HepG2 (cell line): ENCODE measurements around the gene MRPL2. TPM values are rescaled to one million over a fixed set of nuclear protein-coding genes. Genes with fewer than 3 reads are reported as not detected.

Source experiments
- DR1 ChIP-seq: sonication (generic); formaldehyde crosslinking; IDR thresholded peaks from 2 replicates; pipeline ENCODE4 v1.8.0; 2021; ENCODE audit warnings: mild to moderate bottlenecking, missing genetic modification reagents, inconsistent platforms
- ETV6 ChIP-seq: sonication (generic); formaldehyde crosslinking; conservative IDR thresholded peaks from 2 replicates; pipeline ENCODE4 v1.4.0; 2020; ENCODE audit warnings: missing genetic modification reagents
- EZH2 ChIP-seq: conservative IDR thresholded peaks from 2 replicates; pipeline ENCODE4 v1.6.1; 2012; ENCODE audit warnings: mild to moderate bottlenecking, low read depth, low read length, moderate library complexity
- FOXP1 ChIP-seq, 2 experiments: fragments of 450-650 bp in 1 of 2; IDR thresholded peaks; 2 replicates each; pipeline ENCODE4 v1.6.1; 2017 to 2018; ENCODE audit warnings: antibody characterized with exemption in 1 of 2
- FUBP1 ChIP-seq: sonication (generic); formaldehyde crosslinking; IDR thresholded peaks from 2 replicates; pipeline ENCODE4 v1.5.1; 2020; ENCODE audit warnings: missing genetic modification reagents, mild to moderate bottlenecking, borderline replicate concordance
- GFI1 ChIP-seq: sonication (generic); formaldehyde crosslinking; IDR thresholded peaks from 2 replicates; pipeline ENCODE4 v1.5.0; 2020; ENCODE audit warnings: missing genetic modification reagents, mild to moderate bottlenecking, borderline replicate concordance
- HCFC1 ChIP-seq: fragments of 150-350 bp; IDR thresholded peaks from 2 replicates; pipeline ENCODE4 v1.6.1; 2014; ENCODE audit warnings: low read depth, low read length
- HOXD1 ChIP-seq: sonication (generic); formaldehyde crosslinking; IDR thresholded peaks from 2 replicates; pipeline ENCODE4 v1.5.0; 2020; ENCODE audit warnings: missing genetic modification reagents
- MBNL3 ChIP-seq: fragments of 250-450 bp; sonication (Bioruptor Pico); conservative IDR thresholded peaks from 2 replicates; pipeline ENCODE4 v1.8.0; 2022; ENCODE audit warnings: mild to moderate bottlenecking, inconsistent platforms
- MLLT10 ChIP-seq: sonication (generic); formaldehyde crosslinking; IDR thresholded peaks from 2 replicates; pipeline ENCODE4 v1.4.0; 2020; ENCODE audit warnings: missing genetic modification reagents
- NFKBIZ ChIP-seq: IDR thresholded peaks from 2 replicates; pipeline ENCODE4 v1.6.1; 2018; ENCODE audit warnings: missing genetic modification reagents, missing compliant biosample characterization
- NR3C1 ChIP-seq: sonication (generic); formaldehyde crosslinking; IDR thresholded peaks from 2 replicates; pipeline ENCODE4 v1.4.0; 2020; ENCODE audit warnings: missing genetic modification reagents
- SAFB2 ChIP-seq: sonication (generic); formaldehyde crosslinking; IDR thresholded peaks from 2 replicates; pipeline ENCODE4 v1.5.1; 2020; ENCODE audit warnings: missing genetic modification reagents, low read depth, mild to moderate bottlenecking, borderline replicate concordance
- TBX2 ChIP-seq: sonication (generic); formaldehyde crosslinking; IDR thresholded peaks from 2 replicates; pipeline ENCODE4 v1.5.0; 2020; ENCODE audit warnings: missing genetic modification reagents, mild to moderate bottlenecking, borderline replicate concordance
- TOPORS ChIP-seq: sonication (generic); formaldehyde crosslinking; IDR thresholded peaks from 2 replicates; pipeline ENCODE4 v1.8.0; 2023; ENCODE audit warnings: mild to moderate bottlenecking, missing genetic modification reagents
- ZBTB40 ChIP-seq, 2 experiments: fragments of 450-650 bp in 1 of 2; sonication (generic) in 1 of 2; formaldehyde crosslinking in 1 of 2; IDR thresholded peaks; 2 replicates each; pipeline versions ENCODE4 v1.6.1 to v1.8.0; 2016 to 2022; ENCODE audit warnings: antibody characterized with exemption in 1 of 2, mild to moderate bottlenecking in 1 of 2, missing genetic modification reagents in 1 of 2
- ZFP41 ChIP-seq: sonication (generic); formaldehyde crosslinking; IDR thresholded peaks from 2 replicates; pipeline ENCODE4 v1.4.0; 2020; ENCODE audit warnings: mild to moderate bottlenecking, missing genetic modification reagents, borderline replicate concordance
- ZNF30 ChIP-seq: sonication (generic); formaldehyde crosslinking; IDR thresholded peaks from 2 replicates; pipeline ENCODE4 v1.5.0; 2020; ENCODE audit warnings: mild to moderate bottlenecking, missing genetic modification reagents
- ZNF468 ChIP-seq: sonication (generic); formaldehyde crosslinking; IDR thresholded peaks from 2 replicates; pipeline ENCODE4 v1.8.0; 2022; ENCODE audit warnings: mild to moderate bottlenecking, moderate library complexity, missing genetic modification reagents
- ZNF879 ChIP-seq: sonication (generic); formaldehyde crosslinking; IDR thresholded peaks from 2 replicates; pipeline ENCODE4 v1.8.1; 2023; ENCODE audit warnings: missing genetic modification reagents
- polyA plus RNA-seq, 8 experiments: library from polyadenylated mRNA; depleted of rRNA in 3 of 8; stranded (reverse) in 7 of 8; unstranded in 1 of 8; fragments of >200 nt; fragmentation: Illumina TruSeq in 4 of 8; extraction: Trizol in 4 of 8; gene quantifications; 2 replicates each; pipeline versions ENCODE4 v1.2.1 to v1.2.3, GENCODE V29; 2011 to 2016; ENCODE audit warnings: low read depth in 4 of 8, missing spikeins in 1 of 8, mixed read lengths in 1 of 8; ENCODE audit not compliant: insufficient read depth in 1 of 8
- total RNA-seq, 5 experiments: library from RNA; depleted of rRNA; stranded (reverse); fragments of >200 nt; fragmentation: Illumina TruSeq; extraction: Trizol; gene quantifications; 2 replicates each; pipeline ENCODE4 v1.2.3, GENCODE V29; 2016; ENCODE audit warnings: low read depth in 1 of 5

The MRPL2 gene
- total and polyA plus RNA-seq, 2 of the 13 experiments (the other 11 are each of a cell fraction or from before 2014, with no cell fraction given), result 56.8 to 65.6 TPM

DNA sequence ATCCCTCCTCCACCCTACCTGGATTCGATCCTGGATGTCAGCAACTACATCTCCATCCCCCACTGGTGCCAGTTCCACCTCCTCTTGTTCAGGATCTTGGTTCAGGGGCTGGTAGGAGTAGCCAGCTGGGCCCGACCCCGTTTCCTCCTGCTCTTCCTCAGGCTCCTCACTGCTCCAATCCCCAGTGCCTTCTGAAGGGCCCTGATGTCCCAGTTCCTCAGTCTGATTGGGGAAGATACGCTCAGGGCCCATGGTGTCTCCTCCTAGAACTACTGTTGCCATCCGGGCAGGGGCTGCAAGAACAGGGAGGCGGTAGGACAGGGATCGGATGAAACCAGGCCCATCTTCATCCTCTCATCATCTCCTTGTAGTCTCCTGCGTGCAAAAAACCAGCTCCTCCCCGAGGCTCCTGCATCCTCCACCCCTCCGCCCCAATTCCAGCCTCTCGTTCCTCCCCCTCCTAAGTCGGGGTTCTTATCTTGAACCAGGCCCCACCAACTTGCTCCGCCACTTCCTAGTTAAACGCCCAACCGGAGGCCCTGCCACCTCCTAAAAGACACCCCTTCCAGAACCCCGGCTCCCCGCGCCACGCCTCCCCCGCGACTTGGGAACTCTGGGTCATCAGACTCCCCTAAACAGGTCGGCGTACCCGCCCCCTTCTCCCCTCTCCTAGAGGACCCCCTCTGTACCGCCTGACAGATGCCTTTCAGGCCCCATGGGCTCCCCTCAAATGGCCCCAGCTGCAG is 46.0 kb downstream of the MRPL2 start (continued):
- TF ChIP-seq FOXP1 (IDR thresholded peaks at IDR 0.05) (no peak), FOXP1 (CRISPR knock-in tag; IDR thresholded peaks at IDR 0.05) (no peak), ZNF879 (CRISPR knock-in tag) (no peak), ZNF30 (CRISPR knock-in tag) (no peak), MBNL3 (CRISPR knock-in tag) (no peak), MLLT10 (CRISPR knock-in tag) (no peak), HOXD1 (CRISPR knock-in tag) (no peak), ZBTB40 (IDR thresholded peaks at IDR 0.05) (no peak), ZBTB40 (CRISPR knock-in tag; IDR thresholded peaks at IDR 0.05) (no peak; the same call in 1 of the 2 replicates), HCFC1 (no peak), FUBP1 (CRISPR knock-in tag) (no peak), SAFB2 (0 out of 2 replicates have a peak, but pooled peaks have one; percentile 2), TOPORS (CRISPR knock-in tag) (no peak), ZNF468 (CRISPR knock-in tag) (no peak), ZFP41 (0 out of 2 replicates have a peak, but pooled peaks have one; percentile 68), EZH2 (no peak), NFKBIZ (CRISPR knock-in tag) (peak; percentile 23; the same call in 1 of the 2 replicates), NR3C1 (no peak), ETV6 (no peak), TBX2 (CRISPR knock-in tag) (0 out of 2 replicates have a peak, but pooled peaks have one; percentile 9), GFI1 (CRISPR knock-in tag) (no peak), DR1 (CRISPR knock-in tag) (no peak)
